ENCODE measurements around the gene SPRED2. TPM values are rescaled to one million over a fixed set of nuclear protein-coding genes. Genes with fewer than 3 reads are reported as not detected.

SPRED2 gene
- total RNA-seq, 2 experiments from 2014 or later = 5.9 to 6.7 TPM

GRCh38 chr2:65361623-65362022 lies 70.8 kb downstream of the SPRED2 start:
- no peak overlapping the region for H3K4me3 Mint-ChIP-seq
- H3K4me1 Mint-ChIP-seq (ENCODE audit: low read depth) = peaks cover 42% of the 10 kb centered on the region
- TF ChIP-seq, protein P1, sequence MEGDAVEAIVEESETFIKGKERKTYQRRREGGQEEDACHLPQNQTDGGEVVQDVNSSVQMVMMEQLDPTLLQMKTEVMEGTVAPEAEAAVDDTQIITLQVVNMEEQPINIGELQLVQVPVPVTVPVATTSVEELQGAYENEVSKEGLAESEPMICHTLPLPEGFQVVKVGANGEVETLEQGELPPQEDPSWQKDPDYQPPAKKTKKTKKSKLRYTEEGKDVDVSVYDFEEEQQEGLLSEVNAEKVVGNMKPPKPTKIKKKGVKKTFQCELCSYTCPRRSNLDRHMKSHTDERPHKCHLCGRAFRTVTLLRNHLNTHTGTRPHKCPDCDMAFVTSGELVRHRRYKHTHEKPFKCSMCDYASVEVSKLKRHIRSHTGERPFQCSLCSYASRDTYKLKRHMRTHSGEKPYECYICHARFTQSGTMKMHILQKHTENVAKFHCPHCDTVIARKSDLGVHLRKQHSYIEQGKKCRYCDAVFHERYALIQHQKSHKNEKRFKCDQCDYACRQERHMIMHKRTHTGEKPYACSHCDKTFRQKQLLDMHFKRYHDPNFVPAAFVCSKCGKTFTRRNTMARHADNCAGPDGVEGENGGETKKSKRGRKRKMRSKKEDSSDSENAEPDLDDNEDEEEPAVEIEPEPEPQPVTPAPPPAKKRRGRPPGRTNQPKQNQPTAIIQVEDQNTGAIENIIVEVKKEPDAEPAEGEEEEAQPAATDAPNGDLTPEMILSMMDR (IDR thresholded peaks at IDR 0.05) = no peak
- ChIA-PET CTCF (interaction anchor here (1.0 to 1.5 kb wide), 2 partner anchors 9 to 21 kb away, joined by 3 to 5 read pairs; no protein-coding TSS in a partner anchor), POLR2A (no interaction called here)
- no peak for ATAC-seq
- no peak overlapping the region for H3K27ac Mint-ChIP-seq
- DNase-seq = no peak
- H3K9me3 Mint-ChIP-seq = no peaks in the 10 kb centered on the region
- intact Hi-C loops (cut with micrococcal nuclease) = no loop called here
- no peaks in the 10 kb centered on the region for H3K36me3 Mint-ChIP-seq (ENCODE audit: low read depth)
- no peaks in the 10 kb centered on the region for H3K27me3 Mint-ChIP-seq

GRCh38 chr2:65360441-65360840 lies 72.0 kb downstream of the SPRED2 start:
- H3K36me3 Mint-ChIP-seq (ENCODE audit: low read depth) = no peaks in the 10 kb centered on the region
- CTCF ChIA-PET = interaction anchor here (3.2 kb wide), 1 partner anchor 41 kb away, joined by 11 read pairs; no protein-coding TSS in a partner anchor

DNA sequence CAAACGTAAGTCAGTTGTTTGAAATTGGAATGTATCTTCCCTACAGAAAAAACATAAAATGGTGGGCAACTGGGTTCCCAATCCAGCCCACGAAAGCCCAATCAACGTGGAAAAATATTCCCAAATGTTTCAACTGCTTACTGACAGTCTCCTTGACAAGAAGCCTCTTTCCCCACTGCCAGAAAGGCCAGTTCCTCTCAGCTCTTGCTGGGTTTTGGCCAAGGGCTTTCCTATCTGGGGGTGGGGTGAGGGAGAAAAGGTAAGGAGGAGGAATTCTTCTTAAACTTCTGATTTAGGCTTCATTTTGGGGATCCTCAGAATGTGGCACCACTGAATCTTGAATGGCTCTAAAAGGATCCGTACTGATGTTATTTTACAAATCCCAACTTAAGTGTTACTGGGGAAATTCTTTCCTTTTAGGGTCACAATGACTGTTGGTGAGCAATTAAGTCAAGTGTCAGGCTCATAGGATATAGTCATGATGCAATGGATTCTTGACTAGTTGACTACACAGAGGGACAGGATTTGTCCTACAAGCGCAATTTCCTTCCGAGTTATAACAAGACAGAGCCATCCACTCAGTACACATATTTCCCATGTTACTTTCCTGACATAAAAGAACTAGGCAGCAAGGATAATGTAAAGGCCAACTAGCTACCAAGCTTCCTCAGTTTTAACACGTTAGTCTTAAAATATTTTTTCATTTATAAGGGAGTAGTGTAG lies 73.6 kb downstream of the SPRED2 start:
- Mint-ChIP-seq H3K36me3 (ENCODE audit: low read depth) (no peaks in the 10 kb centered on the region), H3K27ac (no peak overlapping the region), H3K4me1 (ENCODE audit: low read depth) (peaks cover 38% of the 10 kb centered on the region), H3K27me3 (peaks cover 6% of the 10 kb centered on the region), H3K4me3 (no peak overlapping the region), H3K9me3 (no peaks in the 10 kb centered on the region)
- TF ChIP-seq, protein P1 (IDR thresholded peaks at IDR 0.05) = no peak
- POLR2A ChIA-PET = interaction anchor here (0.7 to 1.7 kb wide), 5 partner anchors 9 to 77 kb away, joined by 3 to 6 read pairs (median 3); no protein-coding TSS in a partner anchor
- ATAC-seq = no peak
- intact Hi-C loops (cut with micrococcal nuclease) = no loop called here
- DNase-seq = no peak
- CTCF ChIA-PET = interaction anchor here (0.7 to 3.2 kb wide), 6 partner anchors 24 to 73 kb away, joined by 3 to 11 read pairs (median 4); no protein-coding TSS in a partner anchor

More at GRCh38 chr2:65360441-65360840, 72.0 kb downstream of the SPRED2 start:
- intact Hi-C loops (cut with micrococcal nuclease) = no loop called here
- H3K4me3 Mint-ChIP-seq = no peak overlapping the region
- DNase-seq = no peak
- peaks cover 38% of the 10 kb centered on the region for H3K4me1 Mint-ChIP-seq (ENCODE audit: low read depth)
- POLR2A ChIA-PET = no interaction called here
- TF ChIP-seq, protein P1 (IDR thresholded peaks at IDR 0.05) = no peak
- no peak overlapping the region for H3K27ac Mint-ChIP-seq
- H3K27me3 Mint-ChIP-seq = peaks cover 6% of the 10 kb centered on the region
- no peaks in the 10 kb centered on the region for H3K9me3 Mint-ChIP-seq
- no peak for ATAC-seq

GRCh38 chr2:65357959-65358294 lies 74.5 kb downstream of the SPRED2 start:
- H3K4me3 Mint-ChIP-seq = no peak overlapping the region
- H3K27ac Mint-ChIP-seq = peak overlapping the region; percentile 36
- ChIA-PET CTCF (interaction anchor here (0.8 to 3.2 kb wide), 3 partner anchors 25 to 38 kb away, joined by 3 to 11 read pairs (median 5); no protein-coding TSS in a partner anchor), POLR2A (interaction anchor here (1.0 to 1.7 kb wide), 3 partner anchors 10 to 296 kb away, joined by 3 to 6 read pairs (median 5); no protein-coding TSS in a partner anchor)
- peaks cover 6% of the 10 kb centered on the region for H3K27me3 Mint-ChIP-seq
- peaks cover 38% of the 10 kb centered on the region for H3K4me1 Mint-ChIP-seq (ENCODE audit: low read depth)
- intact Hi-C loops (cut with micrococcal nuclease) = no loop called here
- TF ChIP-seq, protein P1 (IDR thresholded peaks at IDR 0.05) = no peak
- ATAC-seq (peak; percentile 69), DNase-seq (no peak)
- no peaks in the 10 kb centered on the region for H3K9me3 Mint-ChIP-seq
- H3K36me3 Mint-ChIP-seq (ENCODE audit: low read depth) = no peaks in the 10 kb centered on the region

All from activated CD8-positive, alpha-beta T cell treated with anti-CD3 and anti-CD28 coated beads for 36 hours (primary cell).